Cerebellar nuclear complex (tissue), 1 donor: ENCODE data around the gene PAK1.
"Not testable (repeated sequence)": the region's sequence is repeated elsewhere in the genome, so short reads cannot be mapped to it uniquely, and the experiment has no call there.

Experiments used
- DNase-seq, 2 experiments: peaks; one replicate each; lab custom pipeline; 2025; lab: John Stamatoyannopoulos, UW

The PAK1 gene

DNA sequence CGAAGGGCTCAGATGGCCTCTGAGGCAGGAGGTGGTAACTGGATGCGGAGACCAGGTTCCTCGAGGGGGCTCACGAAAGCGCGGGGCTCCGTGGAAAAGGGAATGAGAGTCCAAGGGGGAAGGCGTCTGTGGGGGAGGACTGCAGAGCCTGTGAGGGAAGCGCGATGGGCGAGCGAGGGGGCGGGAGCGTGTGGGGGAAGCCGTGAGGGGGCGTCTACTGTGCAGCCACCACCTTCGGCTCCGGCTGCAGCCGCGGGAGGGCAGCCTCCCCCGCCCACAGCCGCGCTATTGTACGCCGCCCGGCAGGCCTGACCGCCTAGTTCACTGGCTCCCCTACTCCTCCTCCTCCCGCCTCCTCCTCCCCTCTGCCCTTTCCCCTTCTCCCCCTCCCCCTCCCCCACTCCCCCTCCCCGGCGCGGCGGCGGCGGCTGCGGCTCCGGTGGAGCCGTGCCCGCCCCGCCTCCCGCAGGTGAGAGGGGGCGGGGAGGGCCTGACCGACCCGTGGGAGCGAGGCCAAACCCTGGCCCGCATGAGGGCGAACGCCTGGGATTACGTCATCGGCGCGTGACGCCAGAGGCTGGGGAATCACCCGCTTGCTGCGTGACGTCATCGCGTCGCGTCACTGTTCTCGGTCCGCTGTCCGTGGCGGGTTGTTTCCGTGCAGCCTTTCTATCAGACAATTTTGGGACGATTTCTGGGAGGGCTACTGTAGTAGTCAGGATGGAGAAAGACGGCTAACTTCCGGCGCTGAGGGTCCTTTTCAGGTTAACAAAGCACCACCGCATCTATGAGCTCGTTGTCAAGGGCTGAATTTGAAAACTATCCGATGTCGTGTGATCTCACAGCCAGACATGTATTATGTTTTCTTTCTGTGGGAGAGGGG lies at the start of gene PAK1:
Gene PAK1 (minus strand): TSS at position 294 of the 883 bp plus-strand sequence. CDS start 81,574 bp downstream, outside the sequence.
- peak in 1 of 2 experiments; percentile 28 for DNase-seq

DNA sequence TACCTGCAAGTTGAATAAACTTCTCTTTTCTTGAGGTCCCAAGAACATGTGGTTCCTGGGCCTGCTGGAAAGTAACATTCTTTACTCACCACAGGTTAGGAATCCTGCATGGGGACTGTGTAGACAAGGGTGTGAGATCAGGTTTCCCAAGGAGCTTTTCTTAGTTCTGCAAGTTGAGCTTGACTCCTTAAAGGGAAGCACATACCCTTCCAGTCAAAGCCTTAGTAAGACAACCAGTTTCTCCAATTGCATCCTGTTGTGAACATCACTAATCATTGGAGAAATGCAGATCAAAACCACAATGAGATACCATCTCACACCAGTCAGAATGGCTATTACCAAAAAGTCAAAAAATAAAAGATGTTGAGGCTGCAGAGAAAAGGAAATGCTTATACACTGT lies 48.3 kb upstream of the PAK1 start:
- no peak for DNase-seq

DNA sequence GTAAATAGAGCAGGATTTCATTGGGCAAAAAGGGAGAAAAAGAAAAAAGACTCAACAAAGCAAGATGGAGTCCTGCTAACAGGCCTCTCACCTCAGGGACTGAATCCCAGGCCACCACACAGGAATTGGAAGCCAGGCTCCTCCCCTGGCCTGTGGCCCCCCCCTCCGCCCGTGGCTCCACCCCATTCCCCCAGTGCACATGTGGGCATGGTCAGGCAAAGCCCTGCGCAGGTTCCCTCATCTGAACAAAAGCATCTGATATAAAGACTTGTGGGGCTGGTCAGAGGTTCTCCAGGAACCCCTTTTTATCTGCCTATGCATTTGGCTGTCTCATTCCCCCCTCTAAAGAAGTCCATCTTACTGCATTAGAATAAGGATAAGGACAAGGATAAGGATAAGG lies 46.0 kb upstream of the PAK1 start:
- DNase-seq: no peak

DNA sequence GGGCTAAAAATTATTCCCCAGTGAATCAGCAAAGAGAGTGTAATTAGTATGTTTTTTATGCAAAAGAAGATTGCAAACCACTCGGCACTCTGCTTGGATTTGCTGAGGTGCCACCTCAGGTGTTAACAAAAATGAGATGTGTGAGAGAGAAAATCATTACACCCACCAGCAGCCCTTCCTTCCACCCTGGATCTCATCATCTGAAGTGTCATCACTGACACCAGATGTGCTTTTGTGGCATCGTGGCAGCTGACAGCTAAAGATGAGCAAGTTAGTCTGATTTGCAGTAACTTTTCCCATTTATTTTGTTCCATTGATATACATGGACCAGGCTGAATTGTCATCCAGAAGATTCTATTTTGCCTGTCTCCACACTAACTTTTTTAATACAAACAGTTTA lies 44.6 kb upstream of the PAK1 start:
- DNase-seq: no peak

DNA sequence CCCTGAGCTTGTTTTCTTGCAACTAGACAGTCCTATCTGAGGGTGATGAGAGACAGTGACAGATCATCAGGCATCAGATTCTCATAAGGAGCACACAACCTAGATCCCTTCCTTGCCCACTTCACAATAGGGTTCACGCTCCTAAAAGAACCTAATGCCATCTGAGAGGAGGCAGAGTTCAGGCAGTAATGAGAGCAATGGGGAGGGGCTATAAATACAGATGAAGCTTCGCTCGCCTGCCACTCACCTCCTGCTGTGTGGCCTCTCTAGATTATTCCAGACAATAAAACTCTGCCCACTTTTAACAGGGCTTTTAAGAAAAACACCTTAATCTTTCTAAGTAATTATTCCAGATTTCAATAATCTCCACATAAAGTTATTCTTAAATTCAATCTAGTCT lies 43.9 kb upstream of the PAK1 start:
- DNase-seq: no peak

DNA sequence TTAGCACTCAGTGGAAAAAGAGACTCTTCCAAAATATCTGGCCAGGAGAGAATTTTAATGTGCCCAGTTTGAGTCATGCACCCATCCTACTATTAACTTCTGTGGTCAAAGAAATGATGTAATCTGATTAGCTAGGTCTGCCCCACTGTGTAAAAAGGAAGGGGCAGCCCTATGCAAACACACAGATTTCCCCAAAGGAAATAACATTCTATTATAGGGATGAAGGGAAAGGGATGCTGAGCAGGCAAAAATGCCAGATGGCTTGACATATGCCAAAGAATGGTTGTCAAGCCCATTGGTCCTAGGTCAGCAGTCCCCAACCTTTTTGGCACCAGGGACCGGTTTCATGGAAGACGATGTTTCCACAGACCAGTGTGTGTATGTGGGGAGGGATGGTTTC lies 43.3 kb upstream of the PAK1 start:
- no peak for DNase-seq

DNA sequence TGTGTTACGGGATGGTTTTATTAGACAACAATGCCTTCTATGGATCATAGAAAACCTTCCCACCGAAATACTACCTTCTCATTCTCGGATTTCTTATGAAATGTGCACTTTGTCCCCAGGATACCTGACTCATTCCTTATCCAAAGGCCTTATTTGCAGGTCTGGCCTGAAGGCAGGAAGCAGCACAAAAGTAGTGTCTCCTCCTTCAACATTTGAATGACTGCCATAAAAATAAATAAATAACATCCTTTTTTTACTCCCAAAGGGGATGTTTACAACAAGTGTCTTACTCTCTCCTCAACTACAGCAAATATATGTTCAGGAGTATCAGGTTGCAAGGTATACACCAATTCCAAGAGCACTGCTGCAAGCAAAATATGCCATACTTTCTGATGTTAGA lies 41.6 kb upstream of the PAK1 start:
- no peak for DNase-seq

DNA sequence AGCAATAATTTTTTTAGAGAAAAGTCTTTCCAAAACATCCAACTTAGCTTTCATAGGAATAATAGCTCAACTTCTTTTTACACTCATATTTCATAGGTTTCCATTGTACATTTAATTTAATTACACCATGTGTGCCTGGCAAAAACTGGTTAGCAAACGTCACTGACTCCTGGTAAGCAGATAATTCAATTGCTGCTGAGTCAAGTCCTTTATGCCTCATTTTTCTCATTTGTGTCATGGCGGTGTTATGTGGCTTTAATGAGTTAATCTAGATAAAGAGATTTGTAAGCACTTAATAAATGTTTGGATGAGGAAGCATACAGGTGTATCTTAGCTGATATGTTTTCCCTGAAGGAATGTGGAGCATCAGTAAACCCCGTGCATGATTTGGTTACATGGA lies 41.2 kb upstream of the PAK1 start:
- no peak for DNase-seq

DNA sequence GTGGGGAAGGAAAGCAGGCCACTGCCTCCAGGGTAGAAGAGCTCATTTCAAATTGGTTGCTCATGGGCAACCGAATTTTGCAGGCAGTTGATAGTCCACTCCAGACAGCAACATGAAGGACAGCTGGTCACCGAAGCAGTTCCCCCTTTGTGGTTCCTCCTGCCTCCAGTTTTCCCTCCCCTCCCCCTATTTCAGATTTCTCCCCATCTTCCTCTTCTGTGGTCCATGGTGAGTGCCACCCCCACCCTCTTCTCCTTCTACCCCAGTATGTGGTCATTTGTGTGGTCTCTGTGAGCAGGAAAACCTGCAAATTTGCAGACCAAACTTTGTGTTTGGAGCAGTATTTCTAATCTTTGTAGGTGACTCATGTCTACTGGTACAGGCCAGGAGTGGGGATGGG lies 38.2 kb upstream of the PAK1 start:
- DNase-seq: no peak

DNA sequence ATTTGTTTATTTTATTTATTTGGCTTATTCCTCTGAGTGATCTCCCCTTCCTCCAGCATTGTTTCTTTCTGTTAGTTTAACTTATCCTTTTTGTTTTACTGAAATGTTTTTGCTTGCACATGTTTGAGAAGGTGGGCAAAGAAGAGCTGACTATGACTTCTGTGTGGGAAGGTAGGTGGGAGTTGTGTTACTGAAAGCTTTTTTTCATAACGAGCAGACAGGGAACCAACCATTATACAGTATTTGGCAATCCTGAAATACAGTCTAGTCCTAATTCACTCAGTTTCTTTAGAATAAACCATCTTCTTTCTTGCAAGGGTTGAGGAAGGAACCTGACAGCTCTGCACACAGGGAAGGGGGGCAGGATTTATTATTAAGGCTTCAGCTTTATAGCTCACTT lies 37.0 kb upstream of the PAK1 start:
- no peak for DNase-seq

DNA sequence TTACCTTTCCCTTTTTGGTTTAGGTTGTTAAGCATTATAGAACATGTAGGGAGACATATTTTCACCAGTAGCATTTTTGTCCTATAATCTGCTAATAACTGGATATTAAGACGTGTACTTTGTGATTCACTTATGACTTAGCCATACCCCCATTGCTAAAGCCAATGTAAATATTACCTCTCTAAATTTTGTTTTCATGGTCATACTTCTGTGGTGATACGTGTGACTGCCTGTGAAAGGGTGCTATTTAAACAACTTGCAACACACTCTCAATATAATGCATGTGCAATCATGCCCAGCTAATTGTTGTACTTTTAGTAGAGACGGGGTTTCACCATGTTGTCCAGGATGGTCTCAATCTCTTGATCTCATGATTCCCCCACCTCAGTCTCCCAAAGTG lies 36.2 kb upstream of the PAK1 start:
- DNase-seq: no peak

DNA sequence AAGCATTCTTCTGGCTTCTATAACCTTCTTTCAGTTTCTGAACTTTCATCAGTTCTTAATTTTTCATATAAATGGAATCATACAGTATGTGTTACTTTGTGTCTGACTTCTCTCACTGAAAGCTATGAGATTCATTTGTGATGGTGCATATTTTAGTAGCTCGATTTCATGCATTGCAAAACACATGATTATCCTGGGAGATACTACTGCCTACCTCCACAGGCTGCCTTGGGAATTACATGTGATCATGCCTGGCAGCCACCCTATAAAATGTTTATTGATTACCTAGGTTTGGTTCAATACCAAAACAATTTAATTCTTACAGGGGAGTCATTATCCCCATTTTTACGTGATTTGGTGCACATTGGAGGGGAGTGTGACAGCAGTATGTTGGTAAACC lies 34.1 kb upstream of the PAK1 start:
- no peak for DNase-seq

DNA sequence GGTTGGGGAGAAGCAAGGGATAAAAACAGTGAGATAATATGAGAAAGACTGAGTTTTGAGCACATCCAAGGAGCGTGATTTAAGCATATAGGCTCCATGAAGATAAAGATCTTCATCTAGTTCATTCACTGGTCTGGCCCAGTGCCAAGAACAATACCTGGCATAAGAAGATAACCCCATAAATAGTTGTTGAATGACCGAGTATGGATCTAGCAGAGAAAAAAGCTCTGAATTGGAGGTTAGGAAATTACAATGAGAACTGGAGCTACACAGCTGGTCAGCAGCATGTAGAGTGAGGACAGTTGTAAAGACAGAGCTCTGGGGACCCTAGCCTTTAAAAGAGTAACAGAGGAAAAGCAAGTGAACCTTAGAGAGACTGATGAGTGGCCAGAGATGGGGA lies 33.0 kb upstream of the PAK1 start:
- no peak for DNase-seq

DNA sequence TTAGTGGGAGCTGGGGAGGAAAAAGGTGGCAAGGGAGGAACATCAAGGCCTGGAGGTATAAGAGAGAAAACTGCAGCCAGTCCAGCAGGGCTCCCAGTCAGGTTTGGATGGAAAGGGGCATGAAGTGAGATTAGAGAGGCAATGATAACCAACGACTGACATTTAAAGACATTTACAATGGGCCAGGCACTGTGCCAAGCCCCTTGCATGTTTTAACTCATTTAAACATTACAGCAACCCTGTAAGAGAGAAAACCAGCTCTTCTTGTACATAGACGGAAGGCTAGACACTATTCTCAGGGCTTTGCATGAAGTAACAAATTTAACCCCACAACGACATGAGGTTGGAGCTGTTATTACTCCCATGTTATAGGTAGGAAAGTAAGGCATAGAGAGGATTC lies 32.1 kb upstream of the PAK1 start:
- no peak for DNase-seq

DNA sequence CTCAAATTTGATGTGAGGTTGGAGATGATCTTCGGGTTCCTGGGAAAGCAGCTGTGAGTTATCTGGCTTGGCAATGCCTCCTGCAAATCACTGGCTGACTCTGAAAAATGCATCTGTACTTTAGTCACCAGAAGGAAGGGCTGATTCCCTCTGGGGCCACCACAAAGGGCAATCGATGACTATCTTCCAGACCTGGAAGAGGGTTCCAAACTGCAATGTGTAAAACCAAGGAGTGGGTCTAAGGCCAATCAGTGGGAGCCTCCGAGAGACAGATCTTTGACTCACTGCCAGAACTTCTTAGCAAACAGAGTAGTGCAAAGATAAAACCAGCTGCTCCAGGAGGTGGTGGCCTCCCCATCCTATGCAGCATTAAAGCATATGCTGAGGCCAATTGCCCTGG lies 29.1 kb upstream of the PAK1 start:
- no peak for DNase-seq

DNA sequence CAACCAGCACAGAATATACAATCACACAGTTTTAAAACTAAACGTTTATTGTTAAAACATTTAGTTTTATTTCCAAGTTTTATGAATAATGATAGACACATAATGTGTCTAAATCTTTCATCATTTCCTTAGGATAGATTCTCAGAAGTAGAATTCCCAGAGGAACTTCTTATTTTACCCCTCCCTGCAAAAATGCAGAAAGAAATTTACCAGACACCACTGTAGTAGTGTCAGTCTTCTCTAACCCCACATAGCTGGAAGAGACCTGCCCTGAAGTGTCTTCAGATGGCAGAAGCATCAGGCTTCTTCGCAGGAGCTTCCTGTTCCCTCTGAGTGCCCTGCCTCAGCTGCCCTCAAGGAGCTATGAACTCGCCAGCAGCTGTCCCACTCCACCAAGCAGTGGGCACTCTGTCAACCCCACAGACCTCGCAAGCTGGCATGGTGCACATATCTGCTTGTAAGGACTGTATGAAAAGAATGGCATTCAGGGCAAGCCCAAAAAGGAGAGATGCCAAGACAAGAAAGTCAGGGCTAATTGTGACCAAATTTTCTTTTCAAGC lies 28.5 kb upstream of the PAK1 start:
- no peak for DNase-seq

DNA sequence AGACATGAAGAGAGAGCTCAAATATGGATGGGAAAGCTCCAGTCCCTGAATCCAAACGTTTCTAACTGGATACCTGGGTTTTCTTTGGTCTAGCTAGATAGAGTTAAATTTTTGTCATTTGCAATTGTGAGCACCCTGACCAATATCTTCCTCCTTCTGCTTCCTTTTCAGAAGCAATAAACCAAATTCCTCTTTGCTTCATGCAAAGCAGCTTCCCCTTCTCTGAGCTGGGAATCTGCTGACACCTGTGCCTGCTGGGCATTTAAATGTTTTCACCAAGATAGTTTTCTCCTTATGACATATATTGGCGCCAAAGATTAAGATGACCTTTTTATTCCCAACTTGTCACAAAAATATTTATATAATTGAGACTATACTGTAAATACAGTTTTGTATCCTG lies 27.9 kb upstream of the PAK1 start:
- DNase-seq: no peak

DNA sequence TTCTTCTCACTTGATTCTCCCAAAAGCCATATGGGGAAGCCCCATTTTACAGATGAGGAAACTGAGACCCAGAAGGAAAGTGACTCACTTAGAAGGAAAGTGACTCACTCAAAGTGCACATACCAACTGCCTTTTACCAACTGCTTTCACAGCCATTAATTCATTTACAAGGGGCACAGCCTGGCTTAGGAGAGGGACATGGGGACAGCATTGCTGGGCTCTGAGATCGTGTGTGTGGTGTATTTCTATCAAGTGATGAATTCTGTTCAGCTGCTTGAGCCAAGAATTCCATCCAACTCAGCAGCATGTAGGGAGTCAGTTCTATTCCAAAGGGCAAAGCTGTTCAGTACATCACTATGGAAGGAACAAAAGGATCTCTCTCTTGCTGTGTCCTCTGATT lies 23.5 kb upstream of the PAK1 start:
- no peak for DNase-seq

DNA sequence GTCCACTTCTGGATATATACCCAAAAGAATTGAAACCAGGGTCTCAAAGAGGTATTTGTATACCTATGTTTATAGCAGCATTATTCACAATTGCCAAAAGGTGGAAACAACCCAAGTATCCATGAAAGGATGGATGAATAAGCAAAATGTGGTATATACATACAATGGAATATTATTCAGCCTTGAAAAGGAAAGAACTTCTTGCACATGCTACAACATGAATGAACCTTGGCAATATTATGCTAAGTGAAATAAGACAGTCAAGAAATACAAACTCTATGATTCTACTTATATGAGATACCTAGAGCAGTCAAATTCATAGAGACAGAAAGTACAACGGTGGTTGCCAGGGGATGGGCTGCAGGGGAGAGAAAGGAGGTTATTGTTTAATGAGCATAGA lies 21.6 kb upstream of the PAK1 start:
- DNase-seq: no peak

DNA sequence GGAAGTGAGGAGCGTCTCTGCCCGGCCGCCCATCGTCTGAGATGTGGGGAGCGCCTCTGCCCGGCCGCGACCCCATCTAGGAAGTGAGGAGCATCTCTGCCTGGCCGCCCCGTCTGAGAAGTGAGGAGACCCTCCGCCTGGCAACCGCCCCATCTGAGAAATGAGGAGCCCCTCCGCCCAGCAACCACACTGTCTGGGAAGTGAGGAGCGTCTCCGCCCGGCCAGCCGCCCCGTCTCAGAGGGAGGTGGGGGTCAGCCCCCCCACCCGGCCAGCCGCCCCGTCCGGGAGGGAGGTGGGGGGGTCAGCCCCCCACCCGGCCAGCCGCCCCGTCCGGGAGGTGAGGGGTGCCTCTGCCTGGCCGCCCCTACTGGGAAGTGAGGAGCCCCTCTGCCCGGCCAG lies 16.1 kb upstream of the PAK1 start:
- not testable (repeated sequence) for DNase-seq

DNA sequence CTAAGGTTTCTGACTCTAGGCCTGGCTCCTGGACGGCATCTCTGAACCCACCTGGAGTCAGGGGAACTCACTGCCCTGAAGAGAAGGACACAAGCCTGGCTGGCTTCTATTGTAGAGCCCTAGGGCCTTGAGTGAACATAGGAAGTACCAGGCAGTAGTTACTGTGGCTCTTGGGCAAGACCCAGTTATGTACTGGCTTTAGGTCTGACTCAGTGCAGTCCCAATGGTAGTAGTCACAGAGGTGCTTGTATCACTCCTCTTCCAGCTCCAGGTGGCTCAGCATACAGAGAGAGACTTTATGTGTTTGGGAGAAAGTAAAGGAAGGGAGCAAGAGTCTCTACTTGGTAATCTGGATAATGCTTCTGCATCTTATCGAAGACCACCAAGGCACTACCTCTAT lies 13.9 kb upstream of the PAK1 start:
- DNase-seq: no peak

DNA sequence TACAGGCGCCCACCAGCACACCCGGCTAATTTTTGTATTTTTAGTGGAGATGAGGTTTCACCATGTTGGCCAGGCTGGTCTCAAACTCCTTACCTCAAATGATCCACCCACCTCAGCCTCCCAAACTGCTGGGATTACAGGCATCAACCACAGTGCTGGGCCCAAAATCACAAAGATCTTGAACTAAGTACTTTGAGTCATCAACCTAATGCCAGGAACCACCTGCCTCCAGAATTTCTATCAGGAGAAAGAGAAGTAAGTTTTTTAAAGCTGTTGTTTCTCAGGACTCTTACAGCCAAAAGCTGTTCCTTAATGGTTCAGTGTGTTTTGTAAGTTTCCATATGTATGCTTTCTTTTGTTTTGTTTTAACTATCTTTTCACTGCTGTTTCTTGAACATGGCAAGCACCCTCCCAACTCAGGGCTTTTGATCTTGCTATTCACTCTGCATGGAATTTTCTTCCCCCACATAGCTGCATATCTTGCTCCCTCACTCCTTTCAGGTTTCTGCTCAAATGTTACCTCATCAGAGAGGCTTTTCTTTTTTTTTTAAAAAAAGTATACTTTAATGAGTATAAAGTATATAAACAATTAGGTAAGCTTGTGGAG lies 6.0 kb upstream of the PAK1 start:
- DNase-seq: no peak

DNA sequence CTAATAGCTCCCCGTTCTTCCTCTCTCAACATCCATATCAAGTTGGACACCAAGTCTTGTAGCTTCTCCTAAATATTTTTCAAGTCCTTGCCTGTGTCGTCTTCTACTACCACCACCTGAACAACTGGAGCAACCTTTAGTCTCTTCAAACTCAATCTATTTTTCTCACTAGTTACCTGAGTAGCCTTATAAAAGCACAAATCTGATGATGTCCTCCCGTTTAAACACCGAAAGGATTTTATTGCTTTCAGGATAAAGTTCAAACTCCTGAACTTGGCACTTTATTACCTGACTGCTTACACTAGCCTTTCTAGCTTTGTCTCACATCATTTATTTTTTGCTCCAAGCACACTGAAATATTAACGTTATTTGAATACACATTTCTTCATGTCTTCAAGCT lies 1.3 kb upstream of the PAK1 start:
- no peak for DNase-seq

DNA sequence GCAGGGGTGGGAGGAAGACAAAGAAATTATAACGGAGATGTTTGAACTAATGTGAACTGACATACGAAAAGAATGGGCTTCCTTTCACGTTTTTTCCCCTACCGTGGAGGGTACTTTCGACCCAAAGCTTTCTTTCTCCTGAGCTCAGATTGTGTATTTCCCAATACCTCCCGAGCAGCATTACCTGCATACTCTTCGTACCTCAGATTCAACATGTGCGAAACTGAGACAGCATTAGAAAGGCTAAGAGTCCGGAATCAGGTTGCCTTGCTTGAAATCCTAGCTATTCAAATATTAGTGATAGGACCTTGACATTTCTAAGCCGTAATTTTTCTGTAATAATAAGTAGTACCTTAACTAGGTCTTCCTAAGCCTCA lies 778 bp upstream of the PAK1 start:
- no peak for DNase-seq
